ENCODE data around the gene KRT3. TPM values are rescaled to one million over a fixed set of nuclear protein-coding genes. Genes with fewer than 3 reads are reported as not detected.

Gene KRT3
- total and polyA plus RNA-seq, 7 donors, result not detected

- 66 to 70% (median 67%) methylated on average over 3 of the region's 3 CpGs for WGBS, 3 donors
- H3K27ac ChIP-seq, result no peak overlapping the region
- no peak for DNase-seq
- H3K4me3 ChIP-seq, result no peak overlapping the region
- no peaks in the 10 kb centered on the region for H3K4me1 ChIP-seq
- no peak for ATAC-seq
- TF ChIP-seq, protein P1, sequence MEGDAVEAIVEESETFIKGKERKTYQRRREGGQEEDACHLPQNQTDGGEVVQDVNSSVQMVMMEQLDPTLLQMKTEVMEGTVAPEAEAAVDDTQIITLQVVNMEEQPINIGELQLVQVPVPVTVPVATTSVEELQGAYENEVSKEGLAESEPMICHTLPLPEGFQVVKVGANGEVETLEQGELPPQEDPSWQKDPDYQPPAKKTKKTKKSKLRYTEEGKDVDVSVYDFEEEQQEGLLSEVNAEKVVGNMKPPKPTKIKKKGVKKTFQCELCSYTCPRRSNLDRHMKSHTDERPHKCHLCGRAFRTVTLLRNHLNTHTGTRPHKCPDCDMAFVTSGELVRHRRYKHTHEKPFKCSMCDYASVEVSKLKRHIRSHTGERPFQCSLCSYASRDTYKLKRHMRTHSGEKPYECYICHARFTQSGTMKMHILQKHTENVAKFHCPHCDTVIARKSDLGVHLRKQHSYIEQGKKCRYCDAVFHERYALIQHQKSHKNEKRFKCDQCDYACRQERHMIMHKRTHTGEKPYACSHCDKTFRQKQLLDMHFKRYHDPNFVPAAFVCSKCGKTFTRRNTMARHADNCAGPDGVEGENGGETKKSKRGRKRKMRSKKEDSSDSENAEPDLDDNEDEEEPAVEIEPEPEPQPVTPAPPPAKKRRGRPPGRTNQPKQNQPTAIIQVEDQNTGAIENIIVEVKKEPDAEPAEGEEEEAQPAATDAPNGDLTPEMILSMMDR (IDR thresholded peaks at IDR 0.05), result no peak
- no peaks in the 10 kb centered on the region for H3K9me3 ChIP-seq
- peaks cover 0 to 28% (median 3%) of the 10 kb centered on the region in 3 donors for H3K27me3 ChIP-seq (ENCODE audit: insufficient read depth in 3 of 3, low read length in 2 of 3)
- H3K36me3 ChIP-seq (ENCODE audit: insufficient read depth in 1 of 2, low read depth in 1 of 2), result no peaks in the 10 kb centered on the region
- intact Hi-C loops (cut with DNase I), result no loop called here
Measured at GRCh38 chr12:52832451-52832850, 36.5 kb upstream of the KRT3 start.

DNA sequence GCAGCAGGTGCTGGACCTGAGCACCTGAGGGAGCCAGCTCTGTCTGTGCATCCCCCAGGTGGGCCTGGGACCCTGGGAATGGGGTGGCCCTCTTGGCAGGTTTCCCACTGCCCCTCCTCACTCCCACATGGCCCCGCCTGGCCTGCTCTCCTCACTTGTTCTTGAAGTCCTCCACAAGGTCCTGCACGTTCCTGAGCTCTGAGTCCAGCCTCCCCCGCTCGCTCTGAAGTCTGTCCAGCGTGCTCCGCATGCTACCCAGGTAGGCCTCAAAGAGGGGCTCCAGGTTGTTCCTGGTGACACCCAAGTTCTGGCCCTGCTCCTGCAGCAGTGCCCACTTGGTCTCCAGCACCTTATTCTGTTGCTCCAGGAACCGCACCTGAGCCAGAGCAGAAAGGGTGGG is 35.3 kb upstream of the KRT3 start:
- H3K9me3 ChIP-seq, result no peaks in the 10 kb centered on the region
- no peak overlapping the region for H3K4me3 ChIP-seq
- peaks cover 0 to 19% (median 3%) of the 10 kb centered on the region in 3 donors for H3K27me3 ChIP-seq (ENCODE audit: insufficient read depth in 3 of 3, low read length in 2 of 3)
- intact Hi-C loops (cut with DNase I), result no loop called here
- H3K36me3 ChIP-seq (ENCODE audit: insufficient read depth in 1 of 2, low read depth in 1 of 2), result no peaks in the 10 kb centered on the region
- no peak for DNase-seq
- no peak for ATAC-seq
- H3K27ac ChIP-seq, result no peak overlapping the region
- 74 to 88% (median 81%) methylated on average over 7 of the region's 7 CpGs for WGBS, 3 donors
- TF ChIP-seq, protein P1 (IDR thresholded peaks at IDR 0.05), result no peak
- H3K4me1 ChIP-seq, result no peaks in the 10 kb centered on the region

GRCh38 chr12:52829986-52830770 is 34.3 kb upstream of the KRT3 start:
- H3K27me3 ChIP-seq (ENCODE audit: insufficient read depth in 3 of 3, low read length in 2 of 3), result peaks cover 0 to 14% (median 3%) of the 10 kb centered on the region in 3 donors
- H3K4me3 ChIP-seq, result no peak overlapping the region
- no peak for DNase-seq
- no peak for ATAC-seq
- intact Hi-C loops (cut with DNase I), result no loop called here
- TF ChIP-seq, protein P1 (IDR thresholded peaks at IDR 0.05), result no peak
- 74 to 79% (median 75%) methylated on average over 8 of the region's 8 CpGs for WGBS, 3 donors
- no peak overlapping the region for H3K27ac ChIP-seq
- H3K4me1 ChIP-seq, result no peaks in the 10 kb centered on the region
- H3K36me3 ChIP-seq (ENCODE audit: insufficient read depth in 1 of 2, low read depth in 1 of 2), result no peaks in the 10 kb centered on the region
- no peaks in the 10 kb centered on the region for H3K9me3 ChIP-seq

DNA sequence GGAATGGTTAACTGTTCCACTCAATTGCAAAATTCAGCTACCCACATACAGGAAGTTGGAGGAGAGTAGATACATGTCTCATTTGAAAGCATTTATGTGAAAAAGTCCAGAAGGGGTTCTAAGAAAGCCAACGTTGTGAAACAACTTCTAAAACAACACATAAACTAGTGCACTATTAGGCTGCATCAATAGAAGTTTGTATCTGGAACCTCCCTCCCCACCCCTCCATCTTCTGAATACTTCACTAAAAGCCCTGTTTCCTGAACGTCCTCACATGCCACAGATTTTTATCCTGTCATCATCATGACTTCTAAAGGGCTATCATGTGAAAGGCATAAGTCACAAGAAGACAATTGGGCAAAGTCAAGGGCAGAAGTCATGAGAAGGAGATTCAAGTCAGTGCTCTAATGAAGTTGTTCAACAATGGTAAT is 32.7 kb upstream of the KRT3 start:
- H3K9me3 ChIP-seq, result no peaks in the 10 kb centered on the region
- WGBS, 3 donors, result 19 to 39% (median 31%) methylated on average over 2 of the region's 2 CpGs
- no peaks in the 10 kb centered on the region for H3K4me1 ChIP-seq
- no peak overlapping the region for H3K4me3 ChIP-seq
- no peak overlapping the region for H3K27ac ChIP-seq
- peaks cover 0 to 12% (median 3%) of the 10 kb centered on the region in 3 donors for H3K27me3 ChIP-seq (ENCODE audit: insufficient read depth in 3 of 3, low read length in 2 of 3)
- intact Hi-C loops (cut with DNase I), result no loop called here
- no peaks in the 10 kb centered on the region for H3K36me3 ChIP-seq (ENCODE audit: insufficient read depth in 1 of 2, low read depth in 1 of 2)
- ATAC-seq (no peak), DNase-seq (no peak)
- TF ChIP-seq, protein P1 (IDR thresholded peaks at IDR 0.05), result no peak

GRCh38 chr12:52828156-52828555 is 32.2 kb upstream of the KRT3 start:
- DNase-seq (no peak), ATAC-seq (no peak)
- Histone ChIP-seq H3K27ac (no peak overlapping the region), H3K4me3 (no peak overlapping the region), H3K4me1 (no peaks in the 10 kb centered on the region), H3K27me3 (ENCODE audit: insufficient read depth in 3 of 3, low read length in 2 of 3) (peaks cover 0 to 17% (median 3%) of the 10 kb centered on the region in 3 donors), H3K36me3 (ENCODE audit: insufficient read depth in 1 of 2, low read depth in 1 of 2) (no peaks in the 10 kb centered on the region), H3K9me3 (no peaks in the 10 kb centered on the region)
- intact Hi-C loops (cut with DNase I), result no loop called here
- TF ChIP-seq, protein P1 (IDR thresholded peaks at IDR 0.05), result no peak

Data from psoas muscle (tissue), 8 donors.